ENCODE measurements around the gene SPC25. TPM values are rescaled to one million over a fixed set of nuclear protein-coding genes. Genes with fewer than 3 reads are reported as not detected.

SPC25 gene
- total RNA-seq, 3 donors from 2014 or later: 1.0 to 1.1 TPM; not detected in 1

GRCh38 chr2:168910330-168910729, 20.1 kb upstream of the SPC25 start:
- Histone ChIP-seq H3K4me1 (no peaks in the 10 kb centered on the region), H3K27me3 (no peaks in the 10 kb centered on the region), H3K4me3 (no peak overlapping the region), H3K27ac (no peak overlapping the region), H3K36me3 (no peaks in the 10 kb centered on the region), H3K9me3 (no peaks in the 10 kb centered on the region)
- no peak for TF ChIP-seq POLR2AphosphoS5 (IDR thresholded peaks at IDR 0.05)
- TF ChIP-seq POLR2A (IDR thresholded peaks at IDR 0.05): no peak
- TF ChIP-seq CTCF (IDR thresholded peaks at IDR 0.05): no peak
- no peak for DNase-seq (ENCODE audit: low spot score in 2 of 2)
- intact Hi-C loops (cut with DNase I; ENCODE audit: low total_unique reads): no loop called here

- DNase-seq (ENCODE audit: low spot score in 2 of 2): no peak
- Histone ChIP-seq H3K4me3 (no peak overlapping the region), H3K9me3 (no peaks in the 10 kb centered on the region), H3K4me1 (no peaks in the 10 kb centered on the region), H3K27me3 (no peaks in the 10 kb centered on the region), H3K36me3 (no peaks in the 10 kb centered on the region), H3K27ac (no peak overlapping the region)
- intact Hi-C loops (cut with DNase I; ENCODE audit: low total_unique reads): no loop called here
- TF ChIP-seq POLR2AphosphoS5 (IDR thresholded peaks at IDR 0.05): no peak
- no peak for TF ChIP-seq POLR2A (IDR thresholded peaks at IDR 0.05)
- no peak for TF ChIP-seq CTCF (IDR thresholded peaks at IDR 0.05)
These were observed 17.9 kb upstream of the SPC25 start for GRCh38 chr2:168907940-168908662.

GRCh38 chr2:168904358-168904757, 14.1 kb upstream of the SPC25 start:
- TF ChIP-seq POLR2AphosphoS5 (IDR thresholded peaks at IDR 0.05) (no peak), CTCF (IDR thresholded peaks at IDR 0.05) (no peak), POLR2A (IDR thresholded peaks at IDR 0.05) (no peak)
- H3K36me3 ChIP-seq: no peaks in the 10 kb centered on the region
- no peaks in the 10 kb centered on the region for H3K27me3 ChIP-seq
- H3K4me3 ChIP-seq: no peak overlapping the region
- intact Hi-C loops (cut with DNase I; ENCODE audit: low total_unique reads): no loop called here
- H3K27ac ChIP-seq: no peak overlapping the region
- H3K9me3 ChIP-seq: no peaks in the 10 kb centered on the region
- no peak for DNase-seq (ENCODE audit: low spot score in 2 of 2)
- H3K4me1 ChIP-seq: no peaks in the 10 kb centered on the region

GRCh38 chr2:168903888-168904287, 13.7 kb upstream of the SPC25 start:
- Histone ChIP-seq H3K27ac (no peak overlapping the region), H3K4me3 (no peak overlapping the region), H3K27me3 (no peaks in the 10 kb centered on the region), H3K9me3 (no peaks in the 10 kb centered on the region), H3K4me1 (no peaks in the 10 kb centered on the region), H3K36me3 (no peaks in the 10 kb centered on the region)
- TF ChIP-seq CTCF (IDR thresholded peaks at IDR 0.05) (no peak), POLR2A (IDR thresholded peaks at IDR 0.05) (no peak), POLR2AphosphoS5 (IDR thresholded peaks at IDR 0.05) (no peak)
- intact Hi-C loops (cut with DNase I; ENCODE audit: low total_unique reads): no loop called here
- no peak for DNase-seq (ENCODE audit: low spot score in 2 of 2)

GRCh38 chr2:168901003-168901402, 10.8 kb upstream of the SPC25 start, which contains the start of gene G6PC2:
G6PC2 (plus strand) TSS chr2:168901291; CDS start chr2:168901332, 41 bp downstream.
- Histone ChIP-seq H3K27ac (no peak within 1 kb of the TSS), H3K9me3 (no peaks in the 10 kb centered on the region), H3K27me3 (no peaks in the 10 kb centered on the region), H3K36me3 (no peaks in the 10 kb centered on the region), H3K4me3 (no peak within 1 kb of the TSS), H3K4me1 (no peaks in the 10 kb centered on the region)
- intact Hi-C loops (cut with DNase I; ENCODE audit: low total_unique reads): no loop called here
- DNase-seq (ENCODE audit: low spot score in 2 of 2): no peak
- TF ChIP-seq POLR2AphosphoS5 (IDR thresholded peaks at IDR 0.05) (no peak), CTCF (IDR thresholded peaks at IDR 0.05) (no peak), POLR2A (IDR thresholded peaks at IDR 0.05) (no peak)

Data from breast epithelium (tissue), 4 donors.